Activated naive CD4-positive, alpha-beta T cell treated with anti-CD3 and anti-CD28 coated beads, Interleukin-2, amount 10 ng/mL, durations not matched to agents 7 days and 5 days (primary cell): ENCODE results near the gene RBM15B.
"Not testable (repeated sequence)": the region's sequence is repeated elsewhere in the genome, so short reads cannot be mapped to it uniquely, and the experiment has no call there.

Experiments
- CTCF ChIA-PET: fragments of 350-600 bp; sonication (Branson Sonifier 250); formaldehyde crosslinking; loops from one replicate; lab custom pipeline; 2021; ENCODE audit warnings: antibody characterized with exemption; lab: Charles Lee
- DNase-seq: peaks from one replicate; pipeline ENCODE4 v3.0.0-alpha.2; 2020
- H3K27ac Mint-ChIP-seq: one replicate; pipeline ENCODE4 v1.8.0; 2021; ENCODE audit warnings: mild to moderate bottlenecking, moderate library complexity, mixed read lengths
- H3K27me3 Mint-ChIP-seq: one replicate; pipeline ENCODE4 v1.8.0; 2021; ENCODE audit warnings: mild to moderate bottlenecking, mixed read lengths
- H3K36me3 Mint-ChIP-seq: one replicate; pipeline ENCODE4 v1.8.0; 2021; ENCODE audit warnings: mixed read lengths
- H3K4me1 Mint-ChIP-seq: one replicate; pipeline ENCODE4 v1.8.0; 2021; ENCODE audit warnings: mixed read lengths
- H3K4me3 Mint-ChIP-seq: one replicate; pipeline ENCODE4 v1.8.0; 2021; ENCODE audit warnings: mild to moderate bottlenecking, moderate library complexity, mixed read lengths
- H3K9me3 Mint-ChIP-seq: one replicate; pipeline ENCODE4 v1.8.0; 2021; ENCODE audit warnings: mixed read lengths

The RBM15B gene

GRCh38 chr3:51382947-51383578 is 8.0 kb upstream of the RBM15B start:
- CTCF ChIA-PET = no interaction called here
- DNase-seq = peak; percentile 16
- no peak overlapping the region for H3K27ac Mint-ChIP-seq
- no peaks in the 10 kb centered on the region for H3K27me3 Mint-ChIP-seq
- H3K9me3 Mint-ChIP-seq = no peaks in the 10 kb centered on the region
- peaks cover 31% of the 10 kb centered on the region for H3K36me3 Mint-ChIP-seq
- peak overlapping the region; percentile 99 for H3K4me3 Mint-ChIP-seq
- H3K4me1 Mint-ChIP-seq = peaks cover 48% of the 10 kb centered on the region

GRCh38 chr3:51384055-51384725 is 6.9 kb upstream of the RBM15B start:
- peak overlapping the region; percentile 97 for H3K27ac Mint-ChIP-seq
- H3K4me1 Mint-ChIP-seq = peaks cover 52% of the 10 kb centered on the region
- CTCF ChIA-PET = interaction anchor here (1.5 to 1.8 kb wide), 2 partner anchors 13 to 117 kb away, joined by 4 read pairs; no protein-coding TSS in a partner anchor
- peak overlapping the region; percentile 99 for H3K4me3 Mint-ChIP-seq
- peaks cover 38% of the 10 kb centered on the region for H3K36me3 Mint-ChIP-seq
- H3K27me3 Mint-ChIP-seq = no peaks in the 10 kb centered on the region
- peak; percentile 43 for DNase-seq
- no peaks in the 10 kb centered on the region for H3K9me3 Mint-ChIP-seq

GRCh38 chr3:51384726-51385473 is 6.2 kb upstream of the RBM15B start, which contains the start of gene MANF:
MANF (plus strand) TSS chr3:51385291; CDS start chr3:51385343, 52 bp downstream.
- CTCF ChIA-PET = interaction anchor here (1.5 to 1.8 kb wide), 3 partner anchors 14 to 769 kb away, joined by 4 to 10 read pairs (median 4); partner anchors contain the start of gene MAPKAPK3
- H3K36me3 Mint-ChIP-seq = peaks cover 43% of the 10 kb centered on the region
- peaks cover 54% of the 10 kb centered on the region for H3K4me1 Mint-ChIP-seq
- no peaks in the 10 kb centered on the region for H3K9me3 Mint-ChIP-seq
- peak within 1 kb of the TSS; percentile 97 for H3K27ac Mint-ChIP-seq
- H3K27me3 Mint-ChIP-seq = no peaks in the 10 kb centered on the region
- H3K4me3 Mint-ChIP-seq = peak within 1 kb of the TSS; percentile 99
- DNase-seq = peak; percentile 99

GRCh38 chr3:51385621-51386091 is 5.4 kb upstream of the RBM15B start:
- peak; percentile 25 for DNase-seq
- Mint-ChIP-seq H3K27me3 (no peaks in the 10 kb centered on the region), H3K4me3 (peak overlapping the region; percentile 99), H3K27ac (peak overlapping the region; percentile 92), H3K36me3 (peaks cover 45% of the 10 kb centered on the region), H3K9me3 (no peaks in the 10 kb centered on the region), H3K4me1 (peaks cover 62% of the 10 kb centered on the region)
- CTCF ChIA-PET = interaction anchor here (1.5 to 1.8 kb wide), 3 partner anchors 14 to 769 kb away, joined by 4 to 10 read pairs (median 4); partner anchors contain the start of gene MAPKAPK3

- H3K4me1 Mint-ChIP-seq = peaks cover 65% of the 10 kb centered on the region
- H3K27me3 Mint-ChIP-seq = no peaks in the 10 kb centered on the region
- no peak for DNase-seq
- H3K36me3 Mint-ChIP-seq = peaks cover 45% of the 10 kb centered on the region
- CTCF ChIA-PET = interaction anchor here (1.7 to 1.8 kb wide), 2 partner anchors 15 to 770 kb away, joined by 4 to 10 read pairs; partner anchors contain the start of gene MAPKAPK3
- H3K9me3 Mint-ChIP-seq = no peaks in the 10 kb centered on the region
- H3K27ac Mint-ChIP-seq = peak overlapping the region; percentile 92
- H3K4me3 Mint-ChIP-seq = peak overlapping the region; percentile 99
Observed at GRCh38 chr3:51386159-51386851, 4.8 kb upstream of the RBM15B start.

- peaks cover 67% of the 10 kb centered on the region for H3K4me1 Mint-ChIP-seq
- DNase-seq = no peak
- H3K27me3 Mint-ChIP-seq = no peaks in the 10 kb centered on the region
- peak overlapping the region; percentile 92 for H3K27ac Mint-ChIP-seq
- H3K4me3 Mint-ChIP-seq = peak overlapping the region; percentile 99
- H3K36me3 Mint-ChIP-seq = peaks cover 46% of the 10 kb centered on the region
- CTCF ChIA-PET = interaction anchor here (1.3 to 4.4 kb wide), 5 partner anchors 114 to 771 kb away, joined by 3 to 32 read pairs (median 22); partner anchors contain the start of genes DCAF1 and MAPKAPK3
- H3K9me3 Mint-ChIP-seq = no peaks in the 10 kb centered on the region
Observed at GRCh38 chr3:51386852-51387229, 4.2 kb upstream of the RBM15B start.

- Mint-ChIP-seq H3K36me3 (peaks cover 46% of the 10 kb centered on the region), H3K4me3 (peak overlapping the region; percentile 99), H3K4me1 (peaks cover 68% of the 10 kb centered on the region)
- not testable (repeated sequence) for DNase-seq, H3K27me3 Mint-ChIP-seq, H3K27ac Mint-ChIP-seq, H3K9me3 Mint-ChIP-seq
- CTCF ChIA-PET = interaction anchor here (0.8 to 4.4 kb wide), 7 partner anchors 113 to 1019 kb away, joined by 3 to 32 read pairs (median 7); partner anchors contain the start of genes DCAF1 and MAPKAPK3
Observed at GRCh38 chr3:51387281-51387680, 3.8 kb upstream of the RBM15B start.

- Mint-ChIP-seq H3K4me3 (no peak overlapping the region), H3K27ac (peak overlapping the region; percentile 55), H3K27me3 (no peaks in the 10 kb centered on the region), H3K9me3 (no peaks in the 10 kb centered on the region), H3K4me1 (peaks cover 73% of the 10 kb centered on the region), H3K36me3 (peaks cover 50% of the 10 kb centered on the region)
- CTCF ChIA-PET = interaction anchor here (0.5 to 4.4 kb wide), 24 partner anchors 11 to 1020 kb away, joined by 3 to 40 read pairs (median 4); partner anchors contain the start of genes DCAF1 and MAPKAPK3
- DNase-seq = no peak
Observed at GRCh38 chr3:51388286-51389029, 2.6 kb upstream of the RBM15B start.

- peaks cover 75% of the 10 kb centered on the region for H3K4me1 Mint-ChIP-seq
- no peak overlapping the region for H3K4me3 Mint-ChIP-seq
- no peaks in the 10 kb centered on the region for H3K27me3 Mint-ChIP-seq
- H3K27ac Mint-ChIP-seq = peak overlapping the region; percentile 49
- peaks cover 54% of the 10 kb centered on the region for H3K36me3 Mint-ChIP-seq
- peak; percentile 75 for DNase-seq
- no peaks in the 10 kb centered on the region for H3K9me3 Mint-ChIP-seq
- CTCF ChIA-PET = interaction anchor here (0.5 to 4.4 kb wide), 28 partner anchors 10 to 819 kb away, joined by 3 to 40 read pairs (median 4); partner anchors contain the start of genes DCAF1 and MAPKAPK3
Observed at GRCh38 chr3:51389423-51390183, 1.5 kb upstream of the RBM15B start.

GRCh38 chr3:51390246-51391074 is 625 bp upstream of the RBM15B start:
- Mint-ChIP-seq H3K4me1 (peaks cover 82% of the 10 kb centered on the region), H3K36me3 (peaks cover 57% of the 10 kb centered on the region), H3K27me3 (no peaks in the 10 kb centered on the region), H3K27ac (peak overlapping the region; percentile 83), H3K9me3 (no peaks in the 10 kb centered on the region), H3K4me3 (peak overlapping the region; percentile 70)
- CTCF ChIA-PET = interaction anchor here (0.8 to 4.4 kb wide), 20 partner anchors 9 to 818 kb away, joined by 3 to 40 read pairs (median 6); partner anchors contain the start of genes DCAF1 and MAPKAPK3
- DNase-seq = no peak

GRCh38 chr3:51391566-51392354 is 675 bp downstream of the RBM15B start:
- peaks cover 78% of the 10 kb centered on the region for H3K4me1 Mint-ChIP-seq
- H3K27me3 Mint-ChIP-seq = no peaks in the 10 kb centered on the region
- H3K27ac Mint-ChIP-seq = peak overlapping the region; percentile 93
- CTCF ChIA-PET = interaction anchor here (0.8 to 3.3 kb wide), 2 partner anchors 290 to 291 kb away, joined by 3 to 40 read pairs; no protein-coding TSS in a partner anchor
- H3K4me3 Mint-ChIP-seq = peak overlapping the region; percentile 82
- H3K9me3 Mint-ChIP-seq = no peaks in the 10 kb centered on the region
- peaks cover 51% of the 10 kb centered on the region for H3K36me3 Mint-ChIP-seq
- peak; percentile 67 for DNase-seq
